IMR-90 (cell line): ENCODE data around the gene GATA3. TPM values are rescaled to one million over a fixed set of nuclear protein-coding genes. Genes with fewer than 3 reads are reported as not detected.
A peak's percentile ranks its signal among the peaks of the same experiment; 100 is the strongest.

Source experiments
- ATAC-seq: fragments of 200-7000 bp; cut with Tn5 transposase; 2 replicates; pipeline ENCODE4 v1.9.1; 2020; ENCODE audit warnings: low read depth, mild to moderate bottlenecking, moderate library complexity
- BruUV-seq: library from RNA; stranded (reverse); fragments of 400-500 nt; replicated peaks from 2 replicates; lab custom pipeline; 2021; lab: Mats Ljungman, UMichigan
- CTCF ChIA-PET: fragments of 300-600 bp; formaldehyde crosslinking; extraction: SDS; loops from one replicate; lab custom pipeline; 2021; ENCODE audit warnings: antibody characterized with exemption; lab: Yijun Ruan, JAX
- POLR2A ChIA-PET: fragments of 300-600 bp; sonication (Branson Sonifier 250); formaldehyde crosslinking; loops from one replicate; lab custom pipeline; 2022; ENCODE audit warnings: antibody characterized with exemption; ENCODE audit not compliant: unreplicated experiment; lab: Charles Lee
- DNase-seq: peaks from one replicate; pipeline ENCODE4 v3.0.0; 2013
- H2AFZ ChIP-seq: replicated peaks from 2 replicates; pipeline ENCODE3; 2013; ENCODE audit warnings: low read length, mild to moderate bottlenecking; ENCODE audit not compliant: poor library complexity
- H2AK5ac ChIP-seq: 2 replicates; pipeline ENCODE4 v1.6.1; 2013; ENCODE audit warnings: low read depth, low read length, inconsistent platforms
- H2AK9ac ChIP-seq: replicated peaks from 2 replicates; pipeline ENCODE3; 2013; ENCODE audit warnings: mild to moderate bottlenecking, low read depth, low read length, moderate library complexity; ENCODE audit not compliant: poor library complexity
- H2BK120ac ChIP-seq: 2 replicates; pipeline ENCODE4 v1.6.1; 2013; ENCODE audit warnings: low read depth, low read length, inconsistent platforms
- H2BK15ac ChIP-seq: 3 replicates; pipeline ENCODE4 v1.6.1; 2013; ENCODE audit warnings: low read depth, low read length, inconsistent platforms
- H2BK20ac ChIP-seq: 2 replicates; pipeline ENCODE4 v1.6.1; 2013; ENCODE audit warnings: low read depth, mild to moderate bottlenecking, inconsistent platforms, low read length, moderate library complexity
- H2BK5ac ChIP-seq: 2 replicates; pipeline ENCODE4 v1.6.1; 2013; ENCODE audit warnings: mild to moderate bottlenecking, low read depth, low read length, inconsistent platforms; ENCODE audit not compliant: poor library complexity, severe bottlenecking
- H3K14ac ChIP-seq: replicated peaks from 2 replicates; pipeline ENCODE4 v1.6.1; 2013; ENCODE audit warnings: low read depth, low read length, inconsistent platforms
- H3K18ac ChIP-seq: 2 replicates; pipeline ENCODE4 v1.6.1; 2013; ENCODE audit warnings: low read depth, low read length, control low read depth
- H3K23ac ChIP-seq: 2 replicates; pipeline ENCODE4 v1.6.1; 2013; ENCODE audit warnings: low read depth, low read length, inconsistent platforms
- H3K27ac ChIP-seq: 2 replicates; pipeline ENCODE4 v1.5.1; 2013; ENCODE audit warnings: mild to moderate bottlenecking, control low read depth, low read length; ENCODE audit not compliant: insufficient read depth
- H3K27me3 ChIP-seq: 2 replicates; pipeline ENCODE4 v1.6.1; 2013; ENCODE audit warnings: low read length; ENCODE audit not compliant: control insufficient read depth, insufficient read depth
- H3K36me3 ChIP-seq: 2 replicates; pipeline ENCODE4 v1.6.1; 2013; ENCODE audit warnings: low read length, mixed read lengths; ENCODE audit not compliant: control insufficient read depth, insufficient read depth
- H3K4ac ChIP-seq: 2 replicates; pipeline ENCODE4 v1.6.1; 2013; ENCODE audit warnings: low read depth, low read length, inconsistent platforms
- H3K4me1 ChIP-seq: 2 replicates; pipeline ENCODE4 v1.6.1; 2013; ENCODE audit warnings: low read length, mixed read lengths; ENCODE audit not compliant: control insufficient read depth, insufficient read depth
- H3K4me2 ChIP-seq: 2 replicates; pipeline ENCODE4 v1.6.1; 2013; ENCODE audit warnings: low read depth, mild to moderate bottlenecking, control low read depth, low read length, moderate library complexity
- H3K4me3 ChIP-seq: 2 replicates; pipeline ENCODE4 v1.5.1; 2013; ENCODE audit warnings: low read depth, mild to moderate bottlenecking, control low read depth, low read length, moderate library complexity; ENCODE audit not compliant: insufficient read depth
- H3K56ac ChIP-seq: 2 replicates; pipeline ENCODE4 v1.6.1; 2013; ENCODE audit warnings: low read length, inconsistent platforms; ENCODE audit not compliant: insufficient read depth; ENCODE audit errors: extremely low read depth
- H3K79me1 ChIP-seq, 2 experiments: 2 replicates each; pipeline ENCODE4 v1.6.1; 2013; ENCODE audit warnings: low read length in 2 of 2, inconsistent platforms in 1 of 2, low read depth in 1 of 2
- H3K9ac ChIP-seq: 2 replicates; pipeline ENCODE4 v1.6.1; 2013; ENCODE audit warnings: low read depth, low read length, control low read depth
- H3K9me1 ChIP-seq: 2 replicates; pipeline ENCODE4 v1.6.1; 2013; ENCODE audit warnings: low read length, inconsistent platforms; ENCODE audit not compliant: insufficient read depth
- H3K9me3 ChIP-seq: 2 replicates; pipeline ENCODE4 v1.6.1; 2013; ENCODE audit warnings: low read length; ENCODE audit not compliant: control insufficient read depth, insufficient read depth
- H4K20me1 ChIP-seq: 2 replicates; pipeline ENCODE4 v1.6.1; 2013; ENCODE audit warnings: low read length, inconsistent platforms; ENCODE audit not compliant: insufficient read depth
- H4K5ac ChIP-seq: 2 replicates; pipeline ENCODE4 v1.6.1; 2013; ENCODE audit warnings: mild to moderate bottlenecking, low read depth, low read length, control low read depth
- H4K8ac ChIP-seq, 2 experiments: 2 replicates each; pipeline ENCODE4 v1.6.1; 2013; ENCODE audit warnings: low read depth in 2 of 2, low read length in 2 of 2, control low read depth in 1 of 2, inconsistent platforms in 1 of 2
- H4K91ac ChIP-seq: 2 replicates; pipeline ENCODE4 v1.6.1; 2013; ENCODE audit warnings: low read depth, low read length, inconsistent platforms; ENCODE audit not compliant: insufficient read depth
- RAD21 ChIP-seq: IDR thresholded peaks from 2 replicates; pipeline ENCODE4 v1.6.1; 2012; ENCODE audit warnings: low read length, improper control_type of control experiment
- WGBS, 2 experiments: methylation state at CpG; one replicate each; pipeline versions ENCODE4 v1.1.5 to v1.1.7; 2013; ENCODE audit warnings: missing lambda C conversion rate in 2 of 2; ENCODE audit not compliant: insufficient read length in 1 of 2; ENCODE audit errors: extremely low coverage in 2 of 2; 5-methylcytosine and 5-hydroxymethylcytosine counted together
- dilution Hi-C: fragments of 300-500 bp; cut with HindIII; formaldehyde crosslinking; loops from one replicate; pipeline ENCODE4 v1.14.3; 2018; ENCODE audit warnings: low sequenced_read_pairs; ENCODE audit not compliant: unreplicated experiment
- in situ Hi-C: fragments of 300-500 bp; cut with MboI; formaldehyde crosslinking; loops from 3 replicates; pipeline ENCODE4 v1.14.3; 2019; ENCODE audit warnings: low sequenced_read_pairs, inconsistent platforms, mixed read lengths
- intact Hi-C: fragments of 100-400 bp; cut with micrococcal nuclease; formaldehyde crosslinking; loops from 2 replicates; pipeline ENCODE4 v1.10.0; 2022
- polyA plus RNA-seq, 3 experiments: library from polyadenylated mRNA; depleted of rRNA; stranded (reverse); fragments of >200 nt; gene quantifications; 2 replicates each; pipeline ENCODE4 v1.2.3, GENCODE V29; 2012; ENCODE audit warnings: low replicate concordance in 1 of 3
- total RNA-seq: library from RNA; depleted of rRNA; stranded (reverse); fragments of >200 nt; gene quantifications from 2 replicates; pipeline ENCODE4 v1.2.3, GENCODE V29; 2012

Gene GATA3
- total and polyA plus RNA-seq, 2 of the 4 experiments (the other 2 are of a cell fraction): 0.21 TPM; not detected in 1

DNA sequence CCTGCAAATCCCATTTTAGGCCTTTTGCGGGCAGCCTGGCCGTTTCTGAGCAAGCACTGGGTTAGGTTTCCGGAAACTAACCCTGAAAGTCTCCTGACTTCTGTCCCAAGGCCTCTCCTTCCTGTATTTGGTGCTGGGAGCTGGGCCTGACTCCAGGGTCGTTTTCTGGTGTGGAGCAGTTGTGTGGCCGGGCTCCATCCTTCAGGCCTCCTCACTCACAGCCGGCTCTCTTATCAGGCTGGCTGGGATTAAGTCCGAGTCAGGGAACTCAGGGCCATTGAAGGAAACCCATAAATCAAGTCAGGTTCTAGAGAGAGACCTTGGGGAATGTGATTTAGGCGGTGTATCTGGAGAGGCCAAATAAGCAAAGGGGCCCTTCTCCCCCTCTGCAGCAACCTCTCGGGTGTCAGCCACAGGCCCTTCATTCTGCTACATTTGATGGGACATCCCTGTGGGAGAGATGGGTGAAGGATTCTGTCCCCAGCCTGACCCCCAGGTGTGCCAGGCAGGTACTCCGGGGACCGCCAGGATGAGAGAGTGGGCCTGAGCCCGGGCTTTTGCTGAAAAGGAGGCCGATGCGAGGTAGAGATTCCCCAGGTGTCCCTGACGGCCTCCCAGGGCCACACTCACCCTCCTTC, 3.3 kb downstream of the GATA3 start:
- Histone ChIP-seq H3K4me3 (no peak overlapping the region), H2BK5ac (no peak overlapping the region), H3K27me3 (peaks cover 77% of the 10 kb centered on the region), H3K4me2 (no peak overlapping the region), H2BK15ac (no peak overlapping the region), H3K4ac (no peak overlapping the region), H4K91ac (no peak overlapping the region), H3K36me3 (no peaks in the 10 kb centered on the region), H3K9me1 (no peaks in the 10 kb centered on the region), H2AK9ac (no peak overlapping the region), H3K23ac (no peak overlapping the region), H4K20me1 (no peaks in the 10 kb centered on the region), H3K14ac (no peak overlapping the region), H2BK120ac (no peak overlapping the region), H3K79me1 (no peaks in the 10 kb centered on the region), H3K27ac (no peak overlapping the region), H3K9ac (no peak overlapping the region), H2AK5ac (no peak overlapping the region), H3K9me3 (peaks cover 4% of the 10 kb centered on the region; the same call in 1 of the 2 replicates), H4K8ac (no peak overlapping the region), H3K4me1 (no peaks in the 10 kb centered on the region), H2AFZ (peak overlapping the region; percentile 16), H3K18ac (no peak overlapping the region), H3K56ac (no peak overlapping the region), H4K5ac (no peak overlapping the region), H2BK20ac (no peak overlapping the region)
- 42% methylated on average over 5 of the region's 15 CpGs; no CpG with 5 or more reads in 1 of the 2 experiments for WGBS, 2 experiments
- ATAC-seq (no peak), DNase-seq (no peak)
- ChIA-PET CTCF (no interaction called here), POLR2A (no interaction called here)
- intact Hi-C loops: no loop called here
- in situ Hi-C loops: no loop called here
- BruUV-seq: no TSS peak
- dilution Hi-C loops: no loop called here
- TF ChIP-seq RAD21: no peak
